ENCODE measurements around the gene WNT9B. TPM values are rescaled to one million over a fixed set of nuclear protein-coding genes. Genes with fewer than 3 reads are reported as not detected.

WNT9B gene
- total RNA-seq, 1 donor from 2014 or later = not detected

DNA sequence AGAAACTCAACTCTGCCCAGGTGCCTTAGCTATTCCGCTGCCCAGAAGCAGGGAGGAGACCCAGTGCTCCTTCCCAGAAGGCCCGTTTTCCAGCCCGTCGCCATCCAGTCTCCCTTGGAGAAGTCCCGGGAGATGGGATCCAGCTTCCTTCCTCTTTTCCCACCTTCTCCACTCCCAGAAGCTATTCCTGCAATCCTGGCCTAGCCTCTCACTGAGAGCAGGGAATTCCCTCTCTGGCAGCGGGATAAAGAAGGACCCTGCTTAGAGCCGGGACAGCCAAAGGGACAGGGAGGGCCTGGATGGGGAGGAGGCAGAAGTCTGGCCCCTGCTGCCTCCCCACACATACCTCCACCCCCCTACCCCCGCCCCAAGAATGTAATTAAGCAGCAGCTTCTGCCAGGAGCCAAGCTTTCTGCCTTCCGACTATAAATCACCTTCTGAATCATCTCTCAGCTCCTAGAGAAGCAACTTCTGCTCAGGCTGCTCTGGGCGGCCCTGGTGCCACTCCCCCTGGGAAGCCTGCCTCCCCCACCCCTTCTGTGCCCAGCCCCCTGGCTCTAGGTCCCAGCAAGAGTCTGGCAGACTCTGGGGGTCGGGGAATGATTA lies 39.3 kb upstream of the WNT9B start:
- TF ChIP-seq, protein P1, sequence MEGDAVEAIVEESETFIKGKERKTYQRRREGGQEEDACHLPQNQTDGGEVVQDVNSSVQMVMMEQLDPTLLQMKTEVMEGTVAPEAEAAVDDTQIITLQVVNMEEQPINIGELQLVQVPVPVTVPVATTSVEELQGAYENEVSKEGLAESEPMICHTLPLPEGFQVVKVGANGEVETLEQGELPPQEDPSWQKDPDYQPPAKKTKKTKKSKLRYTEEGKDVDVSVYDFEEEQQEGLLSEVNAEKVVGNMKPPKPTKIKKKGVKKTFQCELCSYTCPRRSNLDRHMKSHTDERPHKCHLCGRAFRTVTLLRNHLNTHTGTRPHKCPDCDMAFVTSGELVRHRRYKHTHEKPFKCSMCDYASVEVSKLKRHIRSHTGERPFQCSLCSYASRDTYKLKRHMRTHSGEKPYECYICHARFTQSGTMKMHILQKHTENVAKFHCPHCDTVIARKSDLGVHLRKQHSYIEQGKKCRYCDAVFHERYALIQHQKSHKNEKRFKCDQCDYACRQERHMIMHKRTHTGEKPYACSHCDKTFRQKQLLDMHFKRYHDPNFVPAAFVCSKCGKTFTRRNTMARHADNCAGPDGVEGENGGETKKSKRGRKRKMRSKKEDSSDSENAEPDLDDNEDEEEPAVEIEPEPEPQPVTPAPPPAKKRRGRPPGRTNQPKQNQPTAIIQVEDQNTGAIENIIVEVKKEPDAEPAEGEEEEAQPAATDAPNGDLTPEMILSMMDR (IDR thresholded peaks at IDR 0.05; ENCODE audit: insufficient read depth, low read length, severe bottlenecking) = no peak
- Histone ChIP-seq H3K4me3 (ENCODE audit: low read depth, low read length) (no peak overlapping the region), H3K27me3 (ENCODE audit: control insufficient read depth, insufficient read depth, low read length) (peaks cover 6% of the 10 kb centered on the region), H3K36me3 (ENCODE audit: control insufficient read depth, insufficient read depth, low read length) (no peaks in the 10 kb centered on the region)
- peak; percentile 26 for DNase-seq (ENCODE audit: low read depth)
- no peak for FAIRE-seq

DNA sequence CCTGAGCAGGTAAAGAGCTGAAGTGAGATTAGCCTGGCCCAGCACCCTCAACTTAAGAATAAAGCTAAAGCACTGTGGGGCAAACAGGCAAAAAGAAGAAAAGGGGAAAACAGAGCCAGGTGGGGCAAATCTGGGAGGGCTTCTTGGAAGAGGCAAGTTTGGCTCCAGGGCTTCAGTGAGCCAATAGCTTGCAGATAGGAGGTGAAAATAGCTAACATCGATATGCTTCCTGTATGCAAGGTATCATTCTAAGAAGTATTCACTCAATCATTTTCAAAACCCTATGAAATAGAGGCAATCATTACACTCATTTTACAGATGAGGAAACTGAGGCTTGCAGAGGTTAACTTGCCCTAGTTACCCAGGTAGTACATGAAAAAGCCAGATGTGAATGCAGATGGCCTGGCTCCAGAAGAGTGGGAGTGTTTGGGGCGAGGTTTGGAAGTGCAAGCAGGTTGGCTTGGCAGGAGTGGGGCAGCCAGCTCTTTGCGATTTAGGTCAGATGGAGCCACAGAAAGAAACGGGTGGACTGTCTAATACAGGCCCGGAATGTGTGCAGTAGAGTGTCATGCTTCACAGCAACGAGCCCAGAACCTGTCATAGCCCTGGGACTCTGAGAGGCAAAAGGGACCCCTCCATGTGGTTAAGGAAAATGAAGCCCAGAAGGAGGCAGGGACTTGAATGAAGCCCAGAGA lies 38.6 kb upstream of the WNT9B start:
- H3K4me3 ChIP-seq (ENCODE audit: low read depth, low read length) = no peak overlapping the region
- FAIRE-seq (no peak), DNase-seq (ENCODE audit: low read depth) (no peak)
- TF ChIP-seq, protein P1 (IDR thresholded peaks at IDR 0.05; ENCODE audit: insufficient read depth, low read length, severe bottlenecking) = no peak
- H3K27me3 ChIP-seq (ENCODE audit: control insufficient read depth, insufficient read depth, low read length) = peaks cover 11% of the 10 kb centered on the region
- H3K36me3 ChIP-seq (ENCODE audit: control insufficient read depth, insufficient read depth, low read length) = no peaks in the 10 kb centered on the region

DNA sequence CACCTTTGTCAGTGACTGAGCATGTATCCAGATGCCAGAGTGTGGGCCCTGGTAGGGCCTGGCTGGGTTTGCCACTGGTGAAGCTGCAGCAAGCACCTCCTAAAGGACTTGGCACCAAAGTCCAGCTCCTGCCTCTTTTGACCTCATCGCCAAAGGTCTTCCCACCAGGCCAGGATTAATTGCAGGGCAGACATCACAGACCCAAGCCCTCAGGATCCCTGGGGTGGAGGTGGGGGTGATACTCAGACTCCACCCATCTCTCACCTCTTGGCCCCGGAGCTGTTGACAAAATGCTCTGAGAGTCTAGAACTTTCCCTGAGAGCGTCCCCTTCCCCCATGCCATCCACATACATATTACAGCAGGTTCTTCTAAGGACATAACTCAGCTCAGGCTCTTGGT lies 37.5 kb upstream of the WNT9B start:
- FAIRE-seq (no peak), DNase-seq (ENCODE audit: low read depth) (no peak)
- TF ChIP-seq, protein P1 (IDR thresholded peaks at IDR 0.05; ENCODE audit: insufficient read depth, low read length, severe bottlenecking) = no peak
- H3K4me3 ChIP-seq (ENCODE audit: low read depth, low read length) = no peak overlapping the region
- H3K36me3 ChIP-seq (ENCODE audit: control insufficient read depth, insufficient read depth, low read length) = no peaks in the 10 kb centered on the region
- peaks cover 17% of the 10 kb centered on the region for H3K27me3 ChIP-seq (ENCODE audit: control insufficient read depth, insufficient read depth, low read length)

DNA sequence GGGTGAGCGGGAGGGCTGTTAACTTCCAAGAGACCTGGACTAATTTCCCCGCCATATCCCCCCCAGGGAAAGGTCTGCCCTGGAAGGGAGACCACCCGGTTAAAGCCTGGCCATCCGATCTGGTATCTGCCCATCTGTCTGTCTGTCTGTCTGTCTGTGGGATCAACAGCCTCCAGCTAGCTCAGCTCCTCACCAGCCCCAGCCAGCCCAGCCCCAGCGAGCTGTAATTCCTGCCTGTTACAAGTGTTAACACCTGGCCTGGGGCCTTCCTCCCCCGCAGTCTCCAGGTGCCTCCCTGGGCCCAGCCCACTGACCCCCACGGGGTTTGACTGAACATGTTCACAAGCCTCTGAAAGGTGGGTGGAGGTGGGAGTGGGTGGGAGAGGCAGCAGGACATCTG lies 36.9 kb upstream of the WNT9B start:
- TF ChIP-seq, protein P1 (IDR thresholded peaks at IDR 0.05; ENCODE audit: insufficient read depth, low read length, severe bottlenecking) = no peak
- Histone ChIP-seq H3K4me3 (ENCODE audit: low read depth, low read length) (no peak overlapping the region), H3K36me3 (ENCODE audit: control insufficient read depth, insufficient read depth, low read length) (no peaks in the 10 kb centered on the region), H3K27me3 (ENCODE audit: control insufficient read depth, insufficient read depth, low read length) (peaks cover 22% of the 10 kb centered on the region)
- DNase-seq (ENCODE audit: low read depth) = no peak
- FAIRE-seq = no peak

DNA sequence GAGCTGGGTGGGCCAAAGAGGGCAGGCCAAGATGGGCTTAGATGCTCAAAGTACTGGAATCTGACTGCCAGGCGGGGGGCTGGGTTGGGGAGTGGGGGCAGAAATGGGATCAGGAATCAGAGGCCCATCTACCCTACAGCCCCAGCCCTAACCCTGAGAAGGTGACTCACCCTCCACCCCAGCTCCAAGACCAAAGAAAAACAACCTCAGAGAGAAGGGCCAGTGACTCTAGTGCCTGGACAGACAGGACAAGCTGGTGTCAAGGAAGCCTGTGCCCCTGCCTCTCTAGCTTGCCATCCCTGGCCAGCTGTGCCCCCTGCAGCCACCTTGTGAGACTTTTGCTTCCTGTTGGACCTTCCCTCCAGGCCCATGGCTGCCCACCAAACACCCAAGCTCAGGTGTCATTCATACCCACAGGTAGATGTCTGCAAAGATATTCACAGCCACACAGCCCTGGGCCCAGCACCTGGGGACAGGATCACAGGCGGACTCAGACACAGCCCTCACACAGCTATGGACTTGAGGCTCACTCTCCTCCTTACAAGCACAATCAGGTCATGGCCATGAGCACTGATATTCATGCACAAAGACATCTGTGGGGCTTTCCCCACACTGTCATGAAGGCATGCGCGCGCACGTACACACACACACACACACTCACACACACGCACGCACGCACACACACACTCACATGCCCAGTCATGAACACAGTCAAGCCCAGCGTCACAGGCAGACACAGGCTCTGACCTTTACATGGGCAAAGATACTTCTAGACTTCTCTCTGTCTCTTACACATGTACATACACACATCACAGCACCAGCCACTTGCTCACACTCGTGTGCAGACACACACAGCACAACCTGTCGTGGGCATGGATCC lies 35.7 kb upstream of the WNT9B start:
- peaks cover 35% of the 10 kb centered on the region for H3K27me3 ChIP-seq (ENCODE audit: control insufficient read depth, insufficient read depth, low read length)
- DNase-seq (ENCODE audit: low read depth) (no peak), FAIRE-seq (peak; percentile 91)
- TF ChIP-seq, protein P1 (IDR thresholded peaks at IDR 0.05; ENCODE audit: insufficient read depth, low read length, severe bottlenecking) = no peak
- no peak overlapping the region for H3K4me3 ChIP-seq (ENCODE audit: low read depth, low read length)
- H3K36me3 ChIP-seq (ENCODE audit: control insufficient read depth, insufficient read depth, low read length) = no peaks in the 10 kb centered on the region
